Endothelial cell of umbilical vein (primary cell): Measurements from ENCODE around the gene QRICH2. TPM values are rescaled to one million over a fixed set of nuclear protein-coding genes. Genes with fewer than 3 reads are reported as not detected.
"Not testable (repeated sequence)": the region's sequence is repeated elsewhere in the genome, so short reads cannot be mapped to it uniquely, and the experiment has no call there.

Source experiments
- BruUV-seq: library from RNA; stranded (reverse); fragments of 400-500 nt; replicated peaks from 2 replicates; lab custom pipeline; 2021; lab: Mats Ljungman, UMichigan
- CTCF ChIA-PET: fragments of 300-600, 350-600 bp; sonication (Branson Sonifier 250); formaldehyde crosslinking; loops from one replicate; lab custom pipeline; 2021; ENCODE audit warnings: antibody characterized with exemption, inconsistent platforms; lab: Charles Lee
- POLR2A ChIA-PET: fragments of 300-600, 350-600 bp; sonication (Branson Sonifier 250); formaldehyde crosslinking; loops from one replicate; lab custom pipeline; 2021; ENCODE audit warnings: antibody characterized with exemption, inconsistent platforms; lab: Charles Lee
- DNase-seq: peaks from one replicate; pipeline ENCODE4 v3.0.0-alpha.2; 2011; ENCODE audit warnings: low read depth, low spot score
- FAIRE-seq: peaks from 2 replicates; lab custom pipeline; 2011; peaks lifted over from hg19 to GRCh38; lab: Jason Lieb, UNC
- H2AFZ ChIP-seq: 2 replicates; pipeline ENCODE4 v1.6.0; 2012; ENCODE audit warnings: low read depth, low read length, control low read depth, inconsistent platforms
- H3K27ac ChIP-seq: 2 replicates; pipeline ENCODE4 v1.5.1; 2011; ENCODE audit warnings: low read depth, mild to moderate bottlenecking, control low read depth, low read length, moderate library complexity; ENCODE audit not compliant: insufficient read depth
- H3K27me3 ChIP-seq, 2 experiments: 2 replicates each; pipeline versions ENCODE4 v1.6.0 to v1.6.1; 2011; ENCODE audit warnings: low read length in 2 of 2, mixed read lengths in 1 of 2; ENCODE audit not compliant: control insufficient read depth in 2 of 2, insufficient read depth in 2 of 2
- H3K36me3 ChIP-seq, 2 experiments: 2 replicates in 1 of 2; 3 replicates in 1 of 2; pipeline ENCODE4 v1.5.1; 2011; ENCODE audit warnings: low read length in 2 of 2, mild to moderate bottlenecking in 1 of 2, moderate library complexity in 1 of 2; ENCODE audit not compliant: control insufficient read depth in 2 of 2, insufficient read depth in 2 of 2; ENCODE audit errors: extremely low read depth in 1 of 2
- H3K4me1 ChIP-seq: 3 replicates; pipeline ENCODE4 v1.5.1; 2011; ENCODE audit warnings: mild to moderate bottlenecking, low read length; ENCODE audit not compliant: control insufficient read depth, insufficient read depth; ENCODE audit errors: extremely low read depth
- H3K4me2 ChIP-seq: 2 replicates; pipeline ENCODE4 v1.6.1; 2011; ENCODE audit warnings: low read length, control low read depth, mixed read lengths; ENCODE audit not compliant: insufficient read depth
- H3K4me3 ChIP-seq, 3 experiments: fragments of 200-600 bp in 1 of 3; sonication (generic), shearing (Covaris generic) in 1 of 3; replicated peaks in 1 of 3; 2 replicates each; pipeline ENCODE4 v1.5.1; 2011 to 2016; ENCODE audit warnings: control low read depth in 3 of 3, low read length in 3 of 3, mild to moderate bottlenecking in 2 of 3, inconsistent platforms in 1 of 3, low read depth in 1 of 3, moderate library complexity in 1 of 3; ENCODE audit not compliant: insufficient read depth in 1 of 3
- H3K79me2 ChIP-seq: 2 replicates; pipeline ENCODE4 v1.6.0; 2012; ENCODE audit warnings: low read length, inconsistent platforms; ENCODE audit not compliant: control insufficient read depth, insufficient read depth
- H3K9ac ChIP-seq: replicated peaks from 2 replicates; pipeline ENCODE3; 2011; ENCODE audit warnings: low read length, control low read depth; ENCODE audit not compliant: insufficient read depth; ENCODE audit errors: extremely low read depth
- H3K9me1 ChIP-seq: replicated peaks from 3 replicates; pipeline ENCODE4 v1.6.0; 2011; ENCODE audit warnings: mild to moderate bottlenecking, low read length; ENCODE audit not compliant: control insufficient read depth, insufficient read depth; ENCODE audit errors: extremely low read depth
- H3K9me3 ChIP-seq: replicated peaks from 2 replicates; pipeline ENCODE4 v1.5.1; 2012; ENCODE audit warnings: low read length, inconsistent platforms; ENCODE audit not compliant: control insufficient read depth, insufficient read depth
- H4K20me1 ChIP-seq: replicated peaks from 2 replicates; pipeline ENCODE3; 2011; ENCODE audit warnings: mild to moderate bottlenecking, low read length; ENCODE audit not compliant: control insufficient read depth, insufficient read depth; ENCODE audit errors: extremely low read depth
- GATA2 ChIP-seq: IDR thresholded peaks from 2 replicates; pipeline ENCODE4 v1.7.0; 2011; ENCODE audit warnings: low read depth, mild to moderate bottlenecking, moderate library complexity, mixed read lengths, low read length; ENCODE audit not compliant: insufficient read length, insufficient read depth
- JUN ChIP-seq: IDR thresholded peaks from 2 replicates; pipeline ENCODE4 v1.6.1; 2011; ENCODE audit warnings: borderline replicate concordance, low read depth; ENCODE audit not compliant: insufficient read length, insufficient read depth
- MYC ChIP-seq: IDR thresholded peaks from one replicate; pipeline ENCODE4 v1.6.1; 2011; ENCODE audit warnings: mild to moderate bottlenecking, low read depth, low read length
- POLR2A ChIP-seq: IDR thresholded peaks from 2 replicates; pipeline ENCODE4 v1.6.1; 2012; ENCODE audit warnings: low read depth, mild to moderate bottlenecking, control low read depth, low read length
- POLR2AphosphoS5 ChIP-seq: IDR thresholded peaks from 2 replicates; pipeline ENCODE4 v1.6.1; 2012; ENCODE audit warnings: low read depth, mild to moderate bottlenecking, control low read depth, low read length, moderate library complexity; ENCODE audit not compliant: insufficient read depth
- dilution Hi-C: fragments of 300-500 bp; cut with MboI; formaldehyde crosslinking; loops from one replicate; pipeline ENCODE4 v1.15.0; 2019; ENCODE audit warnings: low sequenced_read_pairs; ENCODE audit not compliant: extremely low pct_ligation_motif_present
- intact Hi-C: fragments of 100-400 bp; cut with micrococcal nuclease; formaldehyde crosslinking; loops from one replicate; pipeline ENCODE4 v1.10.0; 2022
- polyA plus RNA-seq, 4 experiments: library from polyadenylated mRNA; depleted of rRNA in 3 of 4; stranded (reverse) in 3 of 4; unstranded in 1 of 4; fragments of >200 nt; gene quantifications; 2 replicates each; pipeline versions ENCODE4 v1.2.1 to v1.2.3, GENCODE V29; 2011 to 2012; ENCODE audit warnings: missing spikeins in 1 of 4
- total RNA-seq: library from RNA; stranded (reverse); gene quantifications from 2 replicates; pipeline ENCODE4 v1.2.3, GENCODE V29; 2021
- TF ChIP-seq, protein P1 (sequence below): IDR thresholded peaks from 2 replicates; pipeline ENCODE4 v1.6.1; 2011; ENCODE audit not compliant: insufficient read depth, insufficient read length

Gene QRICH2
- total and polyA plus RNA-seq, 2 donors (not counting 3 experiments of a cell fraction or from before 2014, with no cell fraction given): 6.7 to 9.6 TPM

DNA sequence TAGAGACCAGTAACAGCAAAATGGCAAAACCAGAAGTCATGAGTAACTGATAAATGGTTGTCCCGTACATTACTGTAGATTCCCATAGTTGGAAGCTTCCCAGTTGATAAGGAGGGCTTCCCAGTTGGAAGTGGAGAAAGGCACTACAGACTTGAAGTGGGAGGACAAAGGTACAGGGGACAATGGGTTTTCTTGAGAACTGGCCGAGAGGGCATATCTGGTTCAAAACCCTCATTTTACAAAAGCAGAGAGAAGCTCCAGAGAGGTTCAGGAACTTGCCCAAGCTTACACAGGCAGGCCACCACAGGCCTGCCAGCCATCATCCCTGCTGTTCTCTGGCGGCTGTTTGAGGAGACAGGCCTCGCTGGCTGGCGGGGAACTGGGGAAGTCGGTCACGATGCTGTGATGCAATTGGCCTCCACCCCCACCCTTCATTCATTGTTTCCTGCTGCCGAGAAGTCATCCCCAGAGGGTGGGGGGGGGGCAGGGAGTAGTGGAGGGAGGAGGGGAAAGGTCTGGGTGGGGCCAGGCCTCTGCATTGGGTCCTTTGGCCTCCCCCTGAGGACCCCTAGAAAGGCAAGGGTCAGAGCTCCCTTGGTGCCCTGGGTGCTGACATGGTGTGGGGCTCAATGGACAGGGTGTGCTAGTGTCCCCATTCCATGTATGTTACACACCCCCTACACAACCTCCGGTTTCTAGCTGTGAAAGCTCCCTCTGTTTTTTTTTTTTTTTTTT is 39.9 kb downstream of the QRICH2 start:
- H3K9ac ChIP-seq: peak overlapping the region; percentile 29

DNA sequence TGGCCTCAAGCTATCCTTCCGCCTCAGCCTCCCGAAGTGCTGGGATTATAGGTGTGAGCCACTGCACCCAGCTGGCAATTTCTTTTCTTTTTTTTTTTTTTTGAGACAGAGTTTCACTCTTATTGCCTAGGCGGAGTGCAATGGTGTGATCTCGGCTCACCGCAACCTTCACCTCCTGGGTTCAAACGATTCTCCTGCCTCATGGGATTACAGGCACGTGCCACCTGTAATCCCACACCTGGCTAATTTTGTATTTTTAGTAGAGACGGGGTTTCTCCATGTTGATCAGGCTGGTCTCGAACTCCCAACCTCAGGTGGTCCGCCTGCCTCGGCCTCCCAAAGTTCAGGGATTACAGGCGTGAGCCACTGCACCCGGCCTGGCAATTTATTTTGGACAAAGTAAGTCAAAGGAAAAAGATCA is 40.5 kb downstream of the QRICH2 start:
- not testable (repeated sequence) for H3K9me3 ChIP-seq
- H3K9ac ChIP-seq: peak overlapping the region; percentile 29
- POLR2A ChIA-PET: interaction anchor here (0.7 to 1.0 kb wide), 3 partner anchors 141 to 184 kb away, joined by 3 to 5 read pairs (median 3); no protein-coding TSS in a partner anchor

More for the DNA sequence above, 39.9 kb downstream of the QRICH2 start:
- intact Hi-C loops: loop anchor here (1.0 kb wide), 1 partner anchor 363 kb away; no protein-coding TSS in a partner anchor
- TSS peak; percentile 90 for BruUV-seq
- FAIRE-seq: peak; percentile 75
- Histone ChIP-seq H3K79me2 (peaks cover 39% of the 10 kb centered on the region), H3K27ac (peak overlapping the region; percentile 85), H3K9me3 (no peaks in the 10 kb centered on the region), H3K27me3 (no peaks in the 10 kb centered on the region), H3K4me1 (peaks cover 31% of the 10 kb centered on the region), H3K4me2 (peak overlapping the region; percentile 63), H3K4me3 (no peak overlapping the region), H4K20me1 (no peaks in the 10 kb centered on the region), H3K9me1 (no peaks in the 10 kb centered on the region), H3K36me3 (peaks cover 0 to 6% of the 10 kb centered on the region in 2 experiments), H2AFZ (no peak overlapping the region)
- POLR2A ChIA-PET: no interaction called here
- DNase-seq: peak; percentile 69
- CTCF ChIA-PET: interaction anchor here (0.5 to 2.4 kb wide), 4 partner anchors 11 to 260 kb away, joined by 3 to 13 read pairs (median 8); no protein-coding TSS in a partner anchor
- dilution Hi-C loops: no loop called here
- peak; percentile 50 for TF ChIP-seq MYC
- TF ChIP-seq POLR2AphosphoS5: no peak
- TF ChIP-seq JUN: no peak
- TF ChIP-seq, protein P1, sequence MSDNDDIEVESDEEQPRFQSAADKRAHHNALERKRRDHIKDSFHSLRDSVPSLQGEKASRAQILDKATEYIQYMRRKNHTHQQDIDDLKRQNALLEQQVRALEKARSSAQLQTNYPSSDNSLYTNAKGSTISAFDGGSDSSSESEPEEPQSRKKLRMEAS: no peak
- TF ChIP-seq POLR2A: peak; percentile 47
- TF ChIP-seq GATA2: no peak

More for the DNA sequence above, 40.5 kb downstream of the QRICH2 start:
- H3K9me1 ChIP-seq, DNase-seq, dilution Hi-C loops, H4K20me1 ChIP-seq, H3K36me3 ChIP-seq, FAIRE-seq, BruUV-seq, H3K27me3 ChIP-seq, H3K4me3 ChIP-seq, H2AFZ ChIP-seq: not testable (repeated sequence)
- intact Hi-C loops: loop anchor here (1.0 kb wide), 1 partner anchor 362 kb away; no protein-coding TSS in a partner anchor
- CTCF ChIA-PET: interaction anchor here (0.7 to 2.4 kb wide), 6 partner anchors 11 to 144 kb away, joined by 3 to 13 read pairs (median 4); no protein-coding TSS in a partner anchor
- peaks cover 37% of the 10 kb centered on the region for H3K4me1 ChIP-seq
- H3K27ac ChIP-seq: peak overlapping the region; percentile 85
- peak overlapping the region; percentile 94 for H3K4me2 ChIP-seq
- H3K79me2 ChIP-seq: peaks cover 39% of the 10 kb centered on the region
